Activated CD4-positive, alpha-beta T cell treated with anti-CD3 and anti-CD28 coated beads, Interleukin-2, amount 50 U/mL, for 4 hours (primary cell): ENCODE measurements around the gene GUSB.
"Not testable (repeated sequence)": the region's sequence is repeated elsewhere in the genome, so short reads cannot be mapped to it uniquely, and the experiment has no call there.

Source experiments
- DNase-seq, 2 experiments: peaks; one replicate each; pipeline ENCODE4 v3.0.0-alpha.2; 2020

Gene GUSB

GRCh38 chr7:65974876-65975275 is 7.1 kb downstream of the GUSB start:
- no peak for DNase-seq

GRCh38 chr7:65974191-65974801 is 7.7 kb downstream of the GUSB start:
- DNase-seq: no peak

DNA sequence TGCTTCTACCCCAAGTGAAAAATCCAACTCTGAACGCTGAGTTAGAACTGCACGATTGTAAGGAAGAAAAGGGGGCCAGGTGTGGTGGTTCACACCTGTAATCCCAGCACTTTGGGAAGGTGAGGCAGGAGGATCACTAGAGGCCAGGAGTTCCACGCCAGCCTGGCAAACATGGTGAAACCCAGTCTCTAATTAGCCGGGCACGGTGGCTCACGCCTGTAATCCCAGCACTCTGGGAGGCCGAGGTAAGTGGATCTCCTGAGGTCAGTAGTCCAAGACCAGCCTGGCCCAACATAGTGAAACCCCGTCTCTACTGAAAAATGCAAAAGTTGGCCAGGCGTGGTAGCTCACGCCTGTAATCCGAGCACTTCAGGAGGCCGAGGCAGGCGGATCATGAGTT is 9.0 kb downstream of the GUSB start:
- DNase-seq: no peak

GRCh38 chr7:65971021-65971420 is 11.0 kb downstream of the GUSB start:
- DNase-seq: no peak

GRCh38 chr7:65968256-65969185 is 13.5 kb downstream of the GUSB start:
- no peak for DNase-seq

- DNase-seq: no peak
Measured at GRCh38 chr7:65967361-65968155, 14.5 kb downstream of the GUSB start.

- no peak for DNase-seq
Measured at GRCh38 chr7:65966146-65966545, 15.9 kb downstream of the GUSB start.

GRCh38 chr7:65964671-65965070 is 17.3 kb downstream of the GUSB start:
- not testable (repeated sequence) for DNase-seq

DNA sequence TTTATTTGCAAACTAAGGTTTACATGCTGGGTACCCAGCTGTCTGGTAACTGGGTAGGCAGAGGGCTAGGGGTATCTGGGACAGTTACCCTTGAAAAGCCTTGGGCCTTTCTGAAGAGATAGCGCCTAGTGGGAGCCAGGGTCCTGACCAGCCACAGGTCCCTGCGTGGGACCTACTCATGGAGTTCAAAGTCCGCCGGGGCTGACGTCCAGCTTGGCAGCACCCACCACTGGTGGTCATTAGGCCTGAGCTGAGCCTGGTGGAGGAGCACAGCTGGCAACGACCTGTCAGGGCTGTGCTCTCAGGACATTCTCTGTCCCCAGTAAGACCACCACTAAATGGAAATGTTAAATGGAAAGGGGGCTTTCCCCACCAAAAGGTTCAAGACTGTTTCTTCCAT is 20.0 kb downstream of the GUSB start:
- no peak for DNase-seq

DNA sequence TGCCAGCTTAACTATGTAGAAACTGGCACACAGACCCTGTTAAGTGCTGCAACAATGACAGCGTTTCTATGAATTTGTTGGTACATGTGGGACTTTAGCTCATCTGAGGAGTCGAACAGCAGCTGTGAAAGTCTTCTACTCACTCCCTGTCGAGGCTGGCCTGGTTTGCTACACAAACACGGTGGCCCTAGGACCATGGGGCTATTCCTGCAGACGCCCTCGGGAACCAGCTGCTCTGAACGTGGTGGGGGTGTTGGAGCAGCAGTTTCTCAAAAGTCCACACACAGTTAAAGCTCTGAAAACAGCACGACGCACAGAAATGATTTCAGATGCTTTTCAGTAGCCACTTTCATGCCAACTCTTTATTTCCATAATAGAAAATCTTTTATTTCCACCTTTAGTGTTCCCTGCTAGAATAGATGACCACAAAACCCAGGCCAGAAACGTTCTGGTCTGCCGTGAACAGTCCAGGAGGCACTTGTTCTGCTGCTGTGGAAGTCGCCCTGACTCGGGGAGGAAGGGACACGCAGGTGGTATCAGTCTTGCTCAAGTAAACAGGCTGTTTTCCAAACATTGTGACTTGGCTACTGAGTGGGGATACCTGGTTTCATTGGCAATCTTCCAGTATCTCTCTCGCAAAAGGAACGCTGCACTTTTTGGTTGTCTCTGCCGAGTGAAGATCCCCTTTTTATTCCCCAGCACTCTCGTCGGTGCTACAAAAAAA is 21.5 kb downstream of the GUSB start:
- no peak for DNase-seq

GRCh38 chr7:65955718-65956117 is 26.3 kb downstream of the GUSB start:
- DNase-seq: no peak

GRCh38 chr7:65953890-65954450 is 28.0 kb downstream of the GUSB start:
- DNase-seq: no peak

DNA sequence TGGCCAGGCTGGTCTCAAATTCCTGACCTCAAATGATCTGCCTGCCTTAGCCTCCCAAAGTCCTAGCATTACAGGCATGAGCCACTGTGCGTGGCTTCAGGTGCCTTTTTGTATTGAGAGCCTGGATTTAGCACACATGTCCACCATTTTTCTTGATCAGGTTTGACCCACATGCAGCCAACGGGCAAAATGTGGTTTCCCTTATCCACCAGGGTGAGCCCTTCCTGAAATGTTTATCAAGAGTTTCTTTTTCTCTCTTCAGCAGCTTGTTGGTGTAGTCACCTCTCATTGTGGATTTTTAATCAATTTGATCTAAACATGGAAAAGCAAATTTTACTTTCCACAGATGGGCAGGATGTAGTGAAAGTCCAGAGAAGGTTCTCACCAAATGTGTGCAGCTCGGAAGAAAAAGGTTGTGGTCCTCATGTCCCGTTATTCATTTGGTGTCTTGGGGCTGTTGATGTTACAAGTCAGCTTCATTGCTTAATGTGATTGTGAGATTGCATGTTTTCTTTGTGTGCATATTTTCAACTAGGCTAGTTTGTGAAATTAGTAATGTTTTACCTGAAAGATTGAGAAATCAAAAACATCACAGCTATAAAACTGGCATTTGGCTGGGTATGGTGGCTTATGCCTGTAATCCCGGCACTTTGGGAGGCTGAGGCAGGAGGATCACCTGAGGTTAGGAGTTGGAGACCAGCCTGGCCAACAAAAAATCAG is 28.9 kb downstream of the GUSB start:
- DNase-seq: no peak

GRCh38 chr7:65951837-65952578 is 30.0 kb downstream of the GUSB start:
- DNase-seq: no peak

GRCh38 chr7:65946904-65947303 is 35.1 kb downstream of the GUSB start:
- DNase-seq: no peak

- DNase-seq: not testable (repeated sequence)
Measured at GRCh38 chr7:65945787-65946186, 36.2 kb downstream of the GUSB start.

GRCh38 chr7:65938336-65938895 is 43.6 kb downstream of the GUSB start:
- DNase-seq: no peak

GRCh38 chr7:65937296-65937695 is 44.7 kb downstream of the GUSB start:
- no peak for DNase-seq

DNA sequence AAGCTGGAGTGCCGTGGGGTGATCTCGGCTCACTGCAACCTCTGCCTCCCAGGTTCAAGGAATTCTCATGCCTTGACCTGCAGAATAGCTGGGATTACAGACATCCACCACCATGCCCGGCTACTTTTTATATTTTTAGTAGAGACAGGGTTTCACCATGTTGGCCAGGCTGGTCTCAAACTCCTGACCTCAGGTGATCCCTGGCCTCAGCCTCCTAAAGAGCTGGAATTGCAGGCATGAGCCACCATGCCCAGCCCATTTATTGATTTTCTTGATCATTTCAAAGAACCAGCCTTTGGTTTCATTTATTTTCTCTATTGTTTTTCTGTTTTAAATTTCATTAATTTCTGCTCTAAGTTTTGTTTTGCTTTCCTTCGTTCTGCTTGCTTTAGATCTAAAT is 50.3 kb downstream of the GUSB start:
- no peak for DNase-seq
